ENCODE measurements around the gene NEDD4.

The NEDD4 gene

DNA sequence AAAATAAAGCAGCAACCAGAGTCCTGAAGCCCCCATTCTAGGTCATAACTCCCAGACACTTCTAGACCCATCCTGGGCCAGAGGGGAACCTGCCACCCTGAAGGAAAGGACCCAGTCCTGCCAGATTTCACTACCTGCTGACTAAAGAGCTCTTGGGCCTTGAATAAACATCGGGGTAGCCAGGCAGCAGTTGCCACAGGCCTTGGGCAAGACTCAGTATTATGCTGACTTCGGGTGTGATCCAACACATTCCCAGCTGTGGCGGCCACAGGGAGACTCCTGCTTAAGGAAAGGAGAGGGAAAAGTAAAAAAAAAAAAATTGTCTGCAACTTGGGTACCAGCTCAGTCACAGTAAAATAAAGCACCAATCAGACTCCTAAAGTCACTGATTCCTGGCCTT is 23.8 kb downstream of the NEDD4 start:
- ChIA-PET CTCF (no interaction called here), POLR2A (no interaction called here)
- TF ChIP-seq IKZF3 (tag by site-specific recombination; IDR thresholded peaks at IDR 0.05) (no peak), ZNF701 (tag by site-specific recombination; IDR thresholded peaks at IDR 0.05) (no peak), ZFP37 (tag by site-specific recombination; IDR thresholded peaks at IDR 0.05) (no peak), ZNF266 (tag by site-specific recombination; IDR thresholded peaks at IDR 0.05; ENCODE audit: low read depth) (no peak), ZNF140 (tag by site-specific recombination; IDR thresholded peaks at IDR 0.05) (no peak), ZNF37A (tag by site-specific recombination; IDR thresholded peaks at IDR 0.05) (no peak), ZNF830 (tag by site-specific recombination; IDR thresholded peaks at IDR 0.05; ENCODE audit: low read depth) (no peak), ZNF292 (tag by site-specific recombination; IDR thresholded peaks at IDR 0.05; ENCODE audit: borderline replicate concordance, low read depth) (no peak), ZNF558 (tag by site-specific recombination; IDR thresholded peaks at IDR 0.05) (no peak), ZNF521 (tag by site-specific recombination; IDR thresholded peaks at IDR 0.05) (no peak), ZSCAN30 (tag by site-specific recombination; IDR thresholded peaks at IDR 0.05) (no peak), SCRT1 (tag by site-specific recombination; IDR thresholded peaks at IDR 0.05; ENCODE audit: borderline replicate concordance) (no peak), ZIC2 (tag by site-specific recombination; IDR thresholded peaks at IDR 0.05) (no peak)
- TF ChIP-seq, protein P1, sequence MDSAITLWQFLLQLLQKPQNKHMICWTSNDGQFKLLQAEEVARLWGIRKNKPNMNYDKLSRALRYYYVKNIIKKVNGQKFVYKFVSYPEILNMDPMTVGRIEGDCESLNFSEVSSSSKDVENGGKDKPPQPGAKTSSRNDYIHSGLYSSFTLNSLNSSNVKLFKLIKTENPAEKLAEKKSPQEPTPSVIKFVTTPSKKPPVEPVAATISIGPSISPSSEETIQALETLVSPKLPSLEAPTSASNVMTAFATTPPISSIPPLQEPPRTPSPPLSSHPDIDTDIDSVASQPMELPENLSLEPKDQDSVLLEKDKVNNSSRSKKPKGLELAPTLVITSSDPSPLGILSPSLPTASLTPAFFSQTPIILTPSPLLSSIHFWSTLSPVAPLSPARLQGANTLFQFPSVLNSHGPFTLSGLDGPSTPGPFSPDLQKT (IDR thresholded peaks at IDR 0.05; ENCODE audit: borderline replicate concordance, low read depth, low read length) = no peak
- TF ChIP-seq, protein P2, sequence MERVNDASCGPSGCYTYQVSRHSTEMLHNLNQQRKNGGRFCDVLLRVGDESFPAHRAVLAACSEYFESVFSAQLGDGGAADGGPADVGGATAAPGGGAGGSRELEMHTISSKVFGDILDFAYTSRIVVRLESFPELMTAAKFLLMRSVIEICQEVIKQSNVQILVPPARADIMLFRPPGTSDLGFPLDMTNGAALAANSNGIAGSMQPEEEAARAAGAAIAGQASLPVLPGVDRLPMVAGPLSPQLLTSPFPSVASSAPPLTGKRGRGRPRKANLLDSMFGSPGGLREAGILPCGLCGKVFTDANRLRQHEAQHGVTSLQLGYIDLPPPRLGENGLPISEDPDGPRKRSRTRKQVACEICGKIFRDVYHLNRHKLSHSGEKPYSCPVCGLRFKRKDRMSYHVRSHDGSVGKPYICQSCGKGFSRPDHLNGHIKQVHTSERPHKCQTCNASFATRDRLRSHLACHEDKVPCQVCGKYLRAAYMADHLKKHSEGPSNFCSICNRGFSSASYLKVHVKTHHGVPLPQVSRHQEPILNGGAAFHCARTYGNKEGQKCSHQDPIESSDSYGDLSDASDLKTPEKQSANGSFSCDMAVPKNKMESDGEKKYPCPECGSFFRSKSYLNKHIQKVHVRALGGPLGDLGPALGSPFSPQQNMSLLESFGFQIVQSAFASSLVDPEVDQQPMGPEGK (tag by site-specific recombination; IDR thresholded peaks at IDR 0.05) = no peak
- TF ChIP-seq, protein P3, sequence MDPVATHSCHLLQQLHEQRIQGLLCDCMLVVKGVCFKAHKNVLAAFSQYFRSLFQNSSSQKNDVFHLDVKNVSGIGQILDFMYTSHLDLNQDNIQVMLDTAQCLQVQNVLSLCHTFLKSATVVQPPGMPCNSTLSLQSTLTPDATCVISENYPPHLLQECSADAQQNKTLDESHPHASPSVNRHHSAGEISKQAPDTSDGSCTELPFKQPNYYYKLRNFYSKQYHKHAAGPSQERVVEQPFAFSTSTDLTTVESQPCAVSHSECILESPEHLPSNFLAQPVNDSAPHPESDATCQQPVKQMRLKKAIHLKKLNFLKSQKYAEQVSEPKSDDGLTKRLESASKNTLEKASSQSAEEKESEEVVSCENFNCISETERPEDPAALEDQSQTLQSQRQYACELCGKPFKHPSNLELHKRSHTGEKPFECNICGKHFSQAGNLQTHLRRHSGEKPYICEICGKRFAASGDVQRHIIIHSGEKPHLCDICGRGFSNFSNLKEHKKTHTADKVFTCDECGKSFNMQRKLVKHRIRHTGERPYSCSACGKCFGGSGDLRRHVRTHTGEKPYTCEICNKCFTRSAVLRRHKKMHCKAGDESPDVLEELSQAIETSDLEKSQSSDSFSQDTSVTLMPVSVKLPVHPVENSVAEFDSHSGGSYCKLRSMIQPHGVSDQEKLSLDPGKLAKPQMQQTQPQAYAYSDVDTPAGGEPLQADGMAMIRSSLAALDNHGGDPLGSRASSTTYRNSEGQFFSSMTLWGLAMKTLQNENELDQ (tag by site-specific recombination; IDR thresholded peaks at IDR 0.05; ENCODE audit: low read depth) = no peak

DNA sequence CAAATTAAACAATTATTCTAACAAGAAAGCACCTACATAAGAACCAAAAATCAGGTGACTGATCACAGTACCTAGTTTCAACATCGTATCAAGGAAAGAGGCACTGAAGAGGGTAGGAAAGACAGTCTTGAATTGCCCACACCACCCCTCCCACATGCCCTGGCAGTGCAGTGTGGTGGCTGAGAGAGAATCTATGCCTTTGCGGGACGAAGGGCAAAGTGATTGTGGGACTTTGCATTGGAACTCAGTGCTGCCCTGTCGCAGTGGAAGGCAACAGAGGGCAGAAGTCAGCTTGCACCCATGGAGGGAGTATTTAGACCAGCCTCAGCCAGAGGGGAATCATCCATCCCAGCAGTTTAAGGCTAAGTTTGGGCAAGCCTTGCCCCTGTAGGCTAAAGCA is 24.5 kb downstream of the NEDD4 start:
- Histone ChIP-seq H3K4me3 (ENCODE audit: low read depth, low read length) (no peak overlapping the region), H3K9me3 (ENCODE audit: control insufficient read depth, insufficient read depth, low read depth, low read length) (no peaks in the 10 kb centered on the region), H3K36me3 (ENCODE audit: control insufficient read depth in 2 of 2, insufficient read depth in 1 of 2, low read length in 2 of 2) (no peaks in the 10 kb centered on the region), H3K4me1 (ENCODE audit: control insufficient read depth, insufficient read depth, low read length) (no peaks in the 10 kb centered on the region), H3K27ac (ENCODE audit: extremely low read depth, low read depth, low read length) (no peak overlapping the region)
- ChIA-PET CTCF (no interaction called here), POLR2A (no interaction called here)
- TF ChIP-seq ZNF621 (tag by site-specific recombination; IDR thresholded peaks at IDR 0.05) (no peak), ZNF624 (tag by site-specific recombination; IDR thresholded peaks at IDR 0.05) (no peak), SCRT2 (tag by site-specific recombination; IDR thresholded peaks at IDR 0.05) (no peak)
- TF ChIP-seq, protein P4, sequence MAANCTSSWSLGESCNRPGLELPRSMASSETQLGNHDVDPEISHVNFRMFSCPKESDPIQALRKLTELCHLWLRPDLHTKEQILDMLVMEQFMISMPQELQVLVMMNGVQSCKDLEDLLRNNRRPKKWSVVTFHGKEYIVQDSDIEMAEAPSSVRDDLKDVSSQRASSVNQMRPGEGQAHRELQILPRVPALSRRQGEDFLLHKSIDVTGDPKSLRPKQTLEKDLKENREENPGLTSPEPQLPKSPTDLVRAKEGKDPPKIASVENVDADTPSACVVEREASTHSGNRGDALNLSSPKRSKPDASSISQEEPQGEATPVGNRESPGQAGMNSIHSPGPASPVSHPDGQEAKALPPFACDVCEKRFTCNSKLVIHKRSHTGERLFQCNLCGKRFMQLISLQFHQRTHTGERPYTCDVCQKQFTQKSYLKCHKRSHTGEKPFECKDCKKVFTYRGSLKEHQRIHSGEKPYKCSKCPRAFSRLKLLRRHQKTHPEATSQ (tag by site-specific recombination; IDR thresholded peaks at IDR 0.05) = no peak

More for the DNA sequence above, 23.8 kb downstream of the NEDD4 start:
- Histone ChIP-seq H3K36me3 (ENCODE audit: control insufficient read depth in 2 of 2, insufficient read depth in 1 of 2, low read length in 2 of 2) (no peaks in the 10 kb centered on the region), H3K4me3 (ENCODE audit: low read depth, low read length) (no peak overlapping the region), H3K4me1 (ENCODE audit: control insufficient read depth, insufficient read depth, low read length) (no peaks in the 10 kb centered on the region), H3K9me3 (ENCODE audit: control insufficient read depth, insufficient read depth, low read depth, low read length) (no peaks in the 10 kb centered on the region), H3K27ac (ENCODE audit: extremely low read depth, low read depth, low read length) (no peak overlapping the region)
